GM21717 (cell line): ENCODE results near the gene HRH3.

ENCODE experiments used
- ATAC-seq: cut with Tn5 transposase; IDR thresholded peaks from one replicate; pipeline ENCODE4 v1.9.1; 2021; ENCODE audit warnings: mild to moderate bottlenecking, moderate library complexity; ENCODE audit not compliant: unreplicated experiment

The HRH3 gene

GRCh38 chr20:62244644-62245108 is 24.6 kb upstream of the HRH3 start:
- no peak for ATAC-seq

- no peak for ATAC-seq
Observed at GRCh38 chr20:62243906-62244515, 23.9 kb upstream of the HRH3 start.

GRCh38 chr20:62243106-62243505 is 23.0 kb upstream of the HRH3 start:
- ATAC-seq, result no peak

GRCh38 chr20:62242176-62242575 is 22.1 kb upstream of the HRH3 start:
- ATAC-seq, result no peak

GRCh38 chr20:62241506-62241905 is 21.4 kb upstream of the HRH3 start:
- no peak for ATAC-seq

- ATAC-seq, result no peak
Observed at GRCh38 chr20:62240020-62240685, 20.1 kb upstream of the HRH3 start.

GRCh38 chr20:62239278-62239879 is 19.3 kb upstream of the HRH3 start:
- no peak for ATAC-seq

GRCh38 chr20:62238569-62239277 is 18.6 kb upstream of the HRH3 start:
- ATAC-seq, result peak; percentile 3

- ATAC-seq, result peak; percentile 96
Observed at GRCh38 chr20:62237801-62238568, 17.9 kb upstream of the HRH3 start, which contains the start of gene OSBPL2. TSS of gene OSBPL2 (plus strand) at chr20:62238521. CDS start at chr20:62256185, 17,664 bp downstream.

- no peak for ATAC-seq
Observed at GRCh38 chr20:62237514-62237800, 17.4 kb upstream of the HRH3 start.

- no peak for ATAC-seq
Observed at GRCh38 chr20:62236766-62237513, 16.9 kb upstream of the HRH3 start.

- ATAC-seq, result no peak
Observed at GRCh38 chr20:62236200-62236599, 16.1 kb upstream of the HRH3 start.

GRCh38 chr20:62235777-62236157 is 15.7 kb upstream of the HRH3 start:
- ATAC-seq, result no peak

GRCh38 chr20:62235001-62235776 is 15.1 kb upstream of the HRH3 start:
- no peak for ATAC-seq

- no peak for ATAC-seq
Observed at GRCh38 chr20:62234339-62234738, 14.3 kb upstream of the HRH3 start.

GRCh38 chr20:62233684-62234083 is 13.6 kb upstream of the HRH3 start:
- ATAC-seq, result no peak

- no peak for ATAC-seq
Observed at GRCh38 chr20:62232770-62233645, 12.9 kb upstream of the HRH3 start.

- ATAC-seq, result no peak
Observed at GRCh38 chr20:62232194-62232593, 12.1 kb upstream of the HRH3 start.

- ATAC-seq, result no peak
Observed at GRCh38 chr20:62231292-62231691, 11.2 kb upstream of the HRH3 start.
